Activated T-cell treated with anti-CD3 and anti-CD28 coated beads, Interleukin-2, amount 50 U/mL, for 72 hours (primary cell): ENCODE results near the gene CHADL. TPM values are rescaled to one million over a fixed set of nuclear protein-coding genes. Genes with fewer than 3 reads are reported as not detected.

Source experiments
- ATAC-seq, 2 donors: fragments of 150-1000 bp; cut with Tn5 transposase; replicated peaks in 1 of 2; 2 replicates each; pipeline ENCODE4 v1.10.0; 2021; ENCODE audit warnings: moderate library complexity in 2 of 2, mild to moderate bottlenecking in 1 of 2
- DNase-seq, 2 donors: peaks; one replicate each; pipeline ENCODE4 v3.0.0; 2021 to 2022; ENCODE audit warnings: mixed read lengths in 1 of 2
- H3K27ac Mint-ChIP-seq: one replicate; pipeline ENCODE4 v1.8.0; 2022; ENCODE audit warnings: mild to moderate bottlenecking, moderate library complexity, mixed read lengths
- H3K27me3 Mint-ChIP-seq: one replicate; pipeline ENCODE4 v1.8.0; 2022; ENCODE audit warnings: low read depth, mixed read lengths
- H3K36me3 Mint-ChIP-seq, 2 donors: one replicate each; pipeline ENCODE4 v1.8.0; 2022; ENCODE audit warnings: mixed read lengths in 2 of 2, mild to moderate bottlenecking in 1 of 2; ENCODE audit not compliant: insufficient read depth in 2 of 2
- H3K4me1 Mint-ChIP-seq: one replicate; pipeline ENCODE4 v1.8.0; 2022; ENCODE audit warnings: low read depth, mixed read lengths
- H3K4me3 Mint-ChIP-seq, 2 donors: one replicate each; pipeline ENCODE4 v1.8.0; 2022; ENCODE audit warnings: mild to moderate bottlenecking in 2 of 2, mixed read lengths in 2 of 2, moderate library complexity in 2 of 2
- H3K9me3 Mint-ChIP-seq, 2 donors: one replicate each; pipeline ENCODE4 v1.8.0; 2022; ENCODE audit warnings: mixed read lengths in 2 of 2
- total RNA-seq, 2 donors: library from RNA; stranded (reverse); gene quantifications; one replicate each; pipeline ENCODE4 v1.2.3, GENCODE V29; 2022

CHADL gene
- total RNA-seq, 2 donors from 2014 or later, result 0.55 to 1.4 TPM

DNA sequence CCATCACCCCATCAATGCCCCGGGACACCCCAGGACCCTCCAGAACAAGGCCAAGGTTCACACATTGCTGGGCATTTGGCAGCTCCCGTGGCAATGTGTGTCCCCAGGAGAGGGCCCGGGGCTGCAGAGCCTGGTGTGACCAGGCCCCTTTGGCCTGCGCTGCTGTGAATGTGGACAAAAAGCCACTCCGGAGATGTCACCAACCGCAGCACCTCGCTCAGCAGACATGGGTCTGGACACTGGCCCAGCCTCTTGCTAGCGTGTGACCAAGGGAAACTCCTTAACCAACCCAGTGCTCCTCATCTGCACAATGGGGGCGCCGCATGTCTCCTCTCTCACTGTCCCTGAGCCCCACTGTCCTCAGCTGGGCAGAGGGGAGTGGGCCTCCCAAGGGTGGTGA is 8.0 kb upstream of the CHADL start:
- Mint-ChIP-seq H3K4me1 (peaks cover 5% of the 10 kb centered on the region), H3K9me3 (no peaks in the 10 kb centered on the region), H3K36me3 (peaks cover 3 to 20% of the 10 kb centered on the region in 2 donors), H3K27me3 (no peaks in the 10 kb centered on the region), H3K4me3 (no peak overlapping the region), H3K27ac (no peak overlapping the region)
- ATAC-seq (no peak), DNase-seq (no peak)

DNA sequence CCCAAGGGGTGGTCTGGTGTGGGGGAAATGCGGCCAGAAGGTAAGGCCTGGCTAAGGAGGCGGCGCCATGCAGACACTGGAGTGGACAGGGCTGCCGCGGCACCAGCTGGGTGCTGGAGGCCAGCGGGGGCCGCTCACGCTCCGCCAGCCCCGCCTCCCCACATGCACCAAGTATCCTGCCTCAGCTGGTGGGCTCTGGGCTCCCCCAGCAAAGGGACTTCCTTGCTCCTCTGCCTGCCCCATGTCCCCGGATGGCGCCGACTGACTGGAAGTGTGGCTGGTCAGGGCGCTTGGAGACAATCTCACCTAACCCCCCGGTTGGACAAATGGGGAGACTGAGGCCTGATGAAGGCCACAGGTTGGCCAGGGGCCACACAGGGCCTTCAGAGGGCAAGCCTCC is 7.6 kb upstream of the CHADL start:
- Mint-ChIP-seq H3K4me1 (peaks cover 5% of the 10 kb centered on the region), H3K36me3 (peaks cover 3 to 21% of the 10 kb centered on the region in 2 donors), H3K27ac (no peak overlapping the region), H3K27me3 (no peaks in the 10 kb centered on the region), H3K9me3 (no peaks in the 10 kb centered on the region), H3K4me3 (no peak overlapping the region)
- ATAC-seq (no peak), DNase-seq (no peak)

DNA sequence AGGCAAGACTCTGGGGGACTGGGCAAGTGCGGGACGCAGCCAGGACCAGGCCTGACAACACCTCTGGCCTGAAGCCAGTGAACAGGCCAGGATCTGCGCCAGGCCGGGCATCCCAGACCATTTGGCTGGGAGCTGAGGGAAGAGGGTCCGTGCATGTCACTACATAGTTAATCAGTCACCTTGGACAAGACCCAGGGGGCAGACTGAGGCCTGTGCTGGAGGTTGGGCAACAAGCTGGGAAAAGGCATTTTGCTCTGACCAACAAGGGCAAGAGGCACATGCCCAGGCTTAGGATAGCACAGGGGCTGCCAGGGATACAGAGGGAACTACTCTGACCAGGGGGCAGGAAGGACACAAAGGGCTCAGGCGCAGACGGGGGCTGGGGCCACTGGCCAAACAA is 7.0 kb upstream of the CHADL start:
- no peak overlapping the region for H3K4me3 Mint-ChIP-seq
- no peaks in the 10 kb centered on the region for H3K27me3 Mint-ChIP-seq
- DNase-seq (no peak), ATAC-seq (no peak)
- H3K9me3 Mint-ChIP-seq, result no peaks in the 10 kb centered on the region
- H3K4me1 Mint-ChIP-seq, result peaks cover 5% of the 10 kb centered on the region
- no peak overlapping the region for H3K27ac Mint-ChIP-seq
- peaks cover 3 to 23% of the 10 kb centered on the region in 2 donors for H3K36me3 Mint-ChIP-seq

DNA sequence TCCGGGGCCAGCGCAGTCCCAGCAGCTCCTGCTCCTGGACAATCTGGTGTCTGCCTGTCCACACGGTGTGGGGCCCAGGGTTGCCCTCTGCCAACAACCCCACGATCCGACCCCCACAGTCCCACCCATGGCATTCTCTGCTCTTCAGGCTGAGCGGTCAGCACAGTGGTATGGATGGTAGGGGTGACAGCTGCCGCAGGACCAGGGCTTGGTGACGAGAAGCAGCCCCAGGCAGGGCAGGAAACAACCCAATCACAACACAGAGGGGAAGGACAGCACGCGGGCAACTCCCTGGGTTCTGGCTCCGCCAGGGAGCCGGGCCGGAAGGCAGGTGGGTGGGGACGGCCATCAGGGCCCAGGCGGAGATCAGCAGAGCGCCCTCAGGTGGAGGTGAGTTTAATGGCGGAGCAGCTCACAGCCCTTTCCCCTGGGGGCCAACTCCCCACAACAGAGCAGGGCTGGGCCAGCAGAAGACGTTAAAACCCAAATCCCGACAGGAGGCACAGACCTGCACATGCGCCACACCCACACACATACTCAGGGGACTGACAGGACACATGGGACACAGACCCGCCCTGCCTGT is 5.3 kb upstream of the CHADL start:
- H3K27ac Mint-ChIP-seq, result no peak overlapping the region
- ATAC-seq, result no peak
- no peaks in the 10 kb centered on the region for H3K9me3 Mint-ChIP-seq
- H3K27me3 Mint-ChIP-seq, result no peaks in the 10 kb centered on the region
- H3K36me3 Mint-ChIP-seq, result peaks cover 3 to 16% of the 10 kb centered on the region in 2 donors
- no peak overlapping the region for H3K4me3 Mint-ChIP-seq
- peaks cover 5% of the 10 kb centered on the region for H3K4me1 Mint-ChIP-seq
- no peak for DNase-seq

DNA sequence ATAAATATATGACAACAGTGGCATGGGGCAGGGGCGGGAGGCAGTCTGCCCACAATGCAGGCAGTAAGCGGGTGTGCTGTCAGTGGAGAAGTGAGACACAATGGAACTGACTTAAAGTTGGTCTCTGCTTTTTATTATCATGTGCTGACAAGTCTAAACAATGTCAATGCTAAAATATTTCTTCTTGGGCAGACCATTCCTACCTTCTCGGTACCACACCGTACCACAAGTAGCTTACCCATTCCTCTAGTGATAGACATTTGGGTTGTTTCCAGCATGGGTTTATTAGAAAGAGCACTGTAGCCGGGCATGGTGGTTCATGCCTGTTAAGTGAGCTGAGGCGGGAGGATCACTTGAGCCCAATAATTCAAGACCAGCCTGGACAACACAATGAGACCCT is 2.6 kb upstream of the CHADL start:
- Mint-ChIP-seq H3K27me3 (no peaks in the 10 kb centered on the region), H3K4me1 (peaks cover 9% of the 10 kb centered on the region), H3K36me3 (peaks cover 0 to 12% of the 10 kb centered on the region in 2 donors), H3K9me3 (no peaks in the 10 kb centered on the region), H3K4me3 (no peak overlapping the region), H3K27ac (no peak overlapping the region)
- ATAC-seq (no peak), DNase-seq (no peak)

DNA sequence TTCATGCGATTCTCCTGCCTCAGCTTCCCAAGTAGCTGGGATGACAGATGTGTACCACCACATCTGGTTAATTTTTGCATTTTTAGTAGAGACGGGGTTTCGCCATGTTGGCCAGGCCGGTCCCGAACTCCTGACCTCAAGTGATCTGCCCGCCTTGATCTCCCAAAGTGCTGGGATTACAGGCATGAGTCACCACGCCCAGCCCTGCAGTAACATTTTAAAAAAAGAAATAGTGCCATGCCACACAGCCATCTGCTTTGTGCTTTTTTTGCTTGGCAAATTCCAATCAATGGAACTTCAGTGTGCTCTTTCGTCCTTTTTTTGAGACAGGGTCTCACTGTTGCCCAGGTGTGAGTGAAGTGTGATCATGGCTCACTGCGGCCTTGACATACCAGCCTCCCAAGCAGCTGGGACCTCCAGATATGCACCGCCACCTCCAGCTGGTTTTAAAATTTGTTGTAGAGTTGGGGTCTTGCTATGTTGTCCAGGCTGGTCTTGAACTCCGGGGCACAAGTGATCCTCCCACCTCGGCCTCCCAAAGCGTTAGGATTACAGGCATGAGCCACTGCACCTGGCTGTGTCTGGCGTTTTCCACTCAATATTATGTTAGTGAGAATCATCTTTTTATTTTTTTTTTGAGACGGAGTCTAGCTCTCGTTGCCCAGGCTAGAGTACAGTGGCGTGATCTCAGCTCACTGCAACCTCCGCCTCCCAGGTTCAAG is 1.8 kb upstream of the CHADL start:
- Mint-ChIP-seq H3K4me3 (no peak overlapping the region), H3K27me3 (no peaks in the 10 kb centered on the region), H3K9me3 (no peaks in the 10 kb centered on the region), H3K27ac (no peak overlapping the region), H3K36me3 (peaks cover 0 to 8% of the 10 kb centered on the region in 2 donors), H3K4me1 (peaks cover 9% of the 10 kb centered on the region)
- ATAC-seq, result no peak
- DNase-seq, result no peak

DNA sequence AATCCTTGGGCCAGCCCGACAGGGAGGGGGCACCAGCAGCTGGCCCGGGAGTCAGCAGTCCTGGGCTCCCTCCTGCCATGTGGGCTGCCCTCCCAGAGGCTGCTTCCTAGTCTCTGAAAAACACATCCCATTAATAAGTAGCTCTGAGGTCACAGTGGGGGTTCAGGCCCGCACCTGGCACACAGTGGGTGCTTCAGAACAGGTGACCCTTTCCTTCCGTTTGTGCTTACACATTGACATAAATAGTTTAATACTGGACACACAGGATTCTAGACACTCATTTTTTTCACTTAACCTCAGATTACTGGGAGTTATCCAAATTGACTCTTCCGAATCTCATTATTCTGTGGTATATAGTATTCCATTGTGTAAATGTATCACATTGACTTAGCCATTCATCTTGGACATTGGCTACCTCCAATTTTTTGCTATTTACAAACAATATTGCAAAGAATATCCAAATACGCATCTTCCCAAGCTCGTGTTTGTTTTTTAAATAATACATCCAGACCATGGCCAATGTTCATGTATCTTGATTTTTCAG is 474 bp upstream of the CHADL start:
- no peak overlapping the region for H3K4me3 Mint-ChIP-seq
- peaks cover 18% of the 10 kb centered on the region for H3K4me1 Mint-ChIP-seq
- ATAC-seq (no peak), DNase-seq (no peak)
- H3K9me3 Mint-ChIP-seq, result no peaks in the 10 kb centered on the region
- H3K27ac Mint-ChIP-seq, result peak overlapping the region; percentile 38
- H3K27me3 Mint-ChIP-seq, result no peaks in the 10 kb centered on the region
- peaks cover 0 to 4% of the 10 kb centered on the region in 2 donors for H3K36me3 Mint-ChIP-seq

DNA sequence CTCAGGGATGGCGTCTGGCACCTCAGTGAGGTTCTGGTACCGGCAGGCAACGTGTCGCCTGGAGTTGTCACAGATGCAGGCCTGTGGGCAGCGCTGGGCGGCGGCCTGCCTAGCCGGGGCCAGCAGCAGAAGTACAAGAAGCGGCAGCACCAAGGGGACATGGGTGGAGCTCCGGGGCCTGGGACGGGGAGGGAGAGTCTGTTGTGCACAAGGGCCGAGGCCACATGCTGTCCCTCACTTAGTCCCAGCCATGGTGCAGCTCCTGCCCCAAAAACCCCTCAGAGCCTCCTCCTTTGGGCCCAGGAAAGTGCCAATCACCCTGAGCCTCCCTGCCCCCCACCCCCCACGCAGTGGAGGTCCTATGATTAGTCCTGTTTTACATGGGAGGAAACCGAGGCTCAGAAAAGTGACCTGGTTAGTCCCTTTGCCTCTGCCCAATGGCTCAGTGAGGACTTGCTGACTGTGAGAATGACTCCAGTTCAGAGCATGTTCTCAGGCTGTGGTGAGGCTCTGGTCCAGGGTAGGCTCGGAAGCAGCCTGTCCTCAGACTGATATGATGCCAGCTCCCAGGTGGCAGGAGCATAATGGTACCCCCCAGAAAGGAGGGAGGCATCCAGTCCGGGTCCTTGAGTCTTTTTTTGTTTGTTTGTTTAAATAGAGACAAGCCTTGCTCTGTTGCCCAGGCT is 1.1 kb downstream of the CHADL start:
- Mint-ChIP-seq H3K4me1 (peaks cover 13% of the 10 kb centered on the region), H3K36me3 (peaks cover 0 to 4% of the 10 kb centered on the region in 2 donors), H3K27ac (no peak overlapping the region), H3K9me3 (no peaks in the 10 kb centered on the region), H3K4me3 (peak overlapping the region in 1 of 2 donors; percentile 81), H3K27me3 (no peaks in the 10 kb centered on the region)
- ATAC-seq (no peak), DNase-seq (no peak)

DNA sequence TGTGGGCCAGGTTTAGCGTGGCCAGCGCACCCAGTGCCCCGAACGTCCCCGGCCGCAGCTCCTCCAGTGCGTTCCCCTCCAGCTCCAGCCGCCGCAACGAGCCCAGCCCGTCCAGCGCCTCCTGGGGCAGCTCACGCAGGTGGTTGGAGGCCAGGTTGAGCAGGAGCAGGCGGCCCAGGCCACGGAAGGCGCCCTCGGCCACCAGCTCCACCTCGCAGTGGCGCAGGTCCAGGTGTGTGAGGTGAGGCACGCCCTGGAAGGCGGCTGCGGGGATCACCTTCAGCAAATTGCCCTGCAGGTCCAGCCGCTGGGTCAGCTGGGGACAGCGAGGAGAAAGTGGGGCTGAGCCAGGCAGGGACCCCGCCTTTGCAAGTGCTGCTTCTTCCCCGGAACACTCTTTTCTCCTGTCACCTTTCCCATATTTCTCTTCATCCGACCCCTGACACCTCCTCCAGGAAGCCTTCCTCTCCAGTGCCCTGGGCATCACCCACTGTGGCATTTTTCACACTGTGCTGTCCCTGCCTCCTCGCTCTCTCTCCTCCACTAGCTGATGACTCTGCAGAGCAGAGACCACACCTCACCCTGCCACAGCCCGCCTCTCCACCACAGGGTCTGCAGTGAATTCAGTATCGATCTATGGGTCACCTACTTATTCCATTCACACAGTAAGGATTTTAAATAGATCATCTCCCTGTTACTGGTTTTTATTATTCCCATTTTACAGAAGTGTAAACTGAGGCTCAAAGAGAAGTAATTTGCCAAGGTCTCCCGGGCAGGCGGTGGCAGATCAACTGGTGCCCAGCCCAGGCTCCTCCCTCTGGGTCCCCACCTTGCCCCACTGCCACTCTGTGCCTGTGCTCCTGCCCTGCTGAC is 1.9 kb downstream of the CHADL start:
- ATAC-seq (no peak), DNase-seq (no peak)
- H3K9me3 Mint-ChIP-seq, result no peaks in the 10 kb centered on the region
- peak overlapping the region; percentile 68 to 81 for H3K4me3 Mint-ChIP-seq
- H3K36me3 Mint-ChIP-seq, result peaks cover 0 to 4% of the 10 kb centered on the region in 2 donors
- H3K27ac Mint-ChIP-seq, result peak overlapping the region; percentile 31
- no peaks in the 10 kb centered on the region for H3K27me3 Mint-ChIP-seq
- peaks cover 13% of the 10 kb centered on the region for H3K4me1 Mint-ChIP-seq

DNA sequence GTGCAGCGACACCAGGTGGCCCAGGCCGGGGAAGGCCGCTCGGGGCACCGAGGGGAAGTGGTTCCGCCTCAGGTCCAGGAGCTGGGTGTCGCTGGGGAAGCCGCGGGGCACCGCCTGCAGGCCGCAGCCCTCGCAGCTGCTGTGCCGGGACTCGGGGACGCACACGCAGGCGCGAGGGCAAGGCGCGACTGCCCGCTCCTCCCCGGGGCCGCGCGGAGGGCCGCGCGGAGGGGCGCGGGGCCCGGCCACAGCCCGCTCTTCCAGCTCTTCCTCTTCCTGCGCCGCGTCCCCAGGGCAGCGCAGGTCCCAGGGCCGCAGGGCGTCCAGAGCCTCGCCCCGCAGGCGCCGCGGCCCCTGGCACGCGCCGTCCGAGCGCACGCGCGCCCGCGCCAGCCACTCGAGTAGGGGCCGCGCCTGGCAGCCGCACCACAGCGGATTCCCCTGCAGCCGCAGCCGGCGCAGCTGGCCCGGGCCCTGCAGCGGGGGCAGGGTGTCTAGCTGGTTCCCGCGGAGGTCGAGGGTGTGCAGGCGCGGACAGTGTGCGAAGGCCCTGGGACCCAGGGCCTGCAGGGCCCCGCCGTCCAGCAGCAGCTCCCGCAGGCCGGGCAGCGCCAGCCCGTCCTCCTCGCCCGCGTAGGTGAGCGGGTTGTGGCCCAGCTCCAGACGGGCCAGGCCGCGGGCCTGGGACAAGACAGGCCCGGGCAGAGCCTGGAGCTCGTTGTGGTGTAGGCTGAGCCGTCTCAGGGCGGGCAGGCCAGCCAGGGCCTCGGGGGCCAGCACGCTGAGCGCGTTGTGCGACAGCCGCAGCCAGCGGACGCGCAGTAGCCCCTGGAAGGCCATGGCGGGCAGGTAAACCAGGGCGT is 2.8 kb downstream of the CHADL start:
- ATAC-seq, result peak; percentile 88 to 92

DNA sequence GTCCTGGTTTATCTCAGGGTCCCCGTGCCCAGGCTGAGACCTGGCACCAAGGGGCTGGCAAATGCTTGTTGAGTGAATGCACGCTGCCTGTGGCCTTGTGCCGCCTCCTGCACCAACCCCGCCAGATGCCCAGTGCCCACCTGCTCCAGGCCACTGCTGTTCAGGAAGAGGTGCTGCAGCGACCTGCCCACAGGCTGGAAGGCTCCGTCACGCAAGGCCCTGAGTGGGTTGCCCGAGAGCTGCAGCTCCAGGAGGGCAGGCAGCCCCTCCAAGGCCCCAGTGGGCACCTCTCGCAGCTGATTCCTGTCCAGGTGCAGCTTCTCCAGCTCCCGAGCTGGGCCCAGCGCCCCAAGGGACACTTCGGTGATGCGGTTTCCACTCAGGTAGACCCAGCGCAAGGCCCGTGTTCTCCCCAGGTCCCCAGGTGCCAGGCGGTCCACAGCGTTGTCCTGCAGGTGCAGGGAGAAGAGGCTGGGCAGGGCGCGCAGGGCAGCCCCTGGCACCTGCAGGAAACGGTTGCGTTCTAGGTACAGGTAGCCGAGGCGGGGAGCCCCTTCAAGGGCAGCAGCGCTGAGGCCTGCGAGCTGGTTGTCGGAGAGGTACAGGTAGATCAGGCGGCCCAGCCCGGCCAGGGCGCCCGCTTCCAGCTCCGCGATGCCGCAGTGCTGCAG is 3.6 kb downstream of the CHADL start:
- no peak for ATAC-seq
- no peaks in the 10 kb centered on the region for H3K27me3 Mint-ChIP-seq
- peak overlapping the region; percentile 75 to 79 for H3K4me3 Mint-ChIP-seq
- no peak for DNase-seq
- H3K9me3 Mint-ChIP-seq, result no peaks in the 10 kb centered on the region
- no peak overlapping the region for H3K27ac Mint-ChIP-seq
- peaks cover 13% of the 10 kb centered on the region for H3K4me1 Mint-ChIP-seq
- H3K36me3 Mint-ChIP-seq, result peaks cover 0 to 1% of the 10 kb centered on the region in 2 donors

More for the DNA sequence above, 2.8 kb downstream of the CHADL start:
- peaks cover 13% of the 10 kb centered on the region for H3K4me1 Mint-ChIP-seq
- no peaks in the 10 kb centered on the region for H3K9me3 Mint-ChIP-seq
- no peak overlapping the region for H3K27ac Mint-ChIP-seq
- H3K27me3 Mint-ChIP-seq, result no peaks in the 10 kb centered on the region
- peaks cover 0 to 1% of the 10 kb centered on the region in 2 donors for H3K36me3 Mint-ChIP-seq
- peak overlapping the region; percentile 75 to 79 for H3K4me3 Mint-ChIP-seq
- DNase-seq, result peak; percentile 89
